SU-DHL-6 (cell line): Measurements from ENCODE around the gene TFEB.

ENCODE experiments used
- EZH2phosphoT487 ChIP-seq: fragments of 200-600 bp; sonication (generic), shearing (Covaris generic); conservative IDR thresholded peaks from 2 replicates; pipeline ENCODE4 v1.6.1; 2018; ENCODE audit warnings: mild to moderate bottlenecking, antibody characterized with exemption, low read length, moderate library complexity, mixed read lengths
- TF ChIP-seq, protein P1 (sequence below): fragments of 200-600 bp; sonication (generic); IDR thresholded peaks from one replicate; pipeline ENCODE4 v1.5.1; 2017; ENCODE audit warnings: antibody characterized with exemption, mild to moderate bottlenecking, low read length, moderate library complexity; ENCODE audit not compliant: insufficient read depth, poor library complexity, severe bottlenecking

DNA sequence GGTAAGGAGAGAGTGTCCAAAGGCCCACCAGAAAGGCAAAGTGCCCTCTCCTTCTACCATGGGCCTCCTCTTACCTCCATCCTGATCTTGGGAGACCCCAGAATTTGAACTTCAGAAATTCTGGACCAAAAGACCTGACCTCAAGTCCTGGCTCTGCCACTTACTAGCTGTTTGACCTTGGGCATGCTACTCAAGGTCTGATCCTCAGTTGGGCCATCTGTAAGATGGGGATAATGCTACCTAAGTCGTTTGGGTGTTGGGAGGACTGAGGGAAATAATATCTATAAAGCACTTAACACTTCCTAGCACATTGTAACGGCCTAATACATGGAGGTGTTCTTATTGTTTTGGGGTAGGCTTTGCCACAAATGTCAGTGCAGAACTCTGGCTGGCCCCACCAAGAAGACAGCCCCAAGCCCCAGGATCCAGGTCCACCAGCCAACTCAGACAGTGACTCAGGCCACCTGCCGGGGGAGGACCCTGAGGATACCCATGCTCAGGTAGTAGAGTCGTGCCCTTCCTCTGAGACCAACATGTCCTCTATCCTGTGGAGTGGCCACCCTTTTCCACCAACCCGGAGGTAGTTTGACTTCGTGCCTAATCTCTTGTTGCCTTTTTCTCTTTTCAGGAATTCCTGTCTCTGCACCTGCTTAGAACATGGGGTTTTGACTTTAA is 47.8 kb upstream of the TFEB start:
- TF ChIP-seq, protein P1, sequence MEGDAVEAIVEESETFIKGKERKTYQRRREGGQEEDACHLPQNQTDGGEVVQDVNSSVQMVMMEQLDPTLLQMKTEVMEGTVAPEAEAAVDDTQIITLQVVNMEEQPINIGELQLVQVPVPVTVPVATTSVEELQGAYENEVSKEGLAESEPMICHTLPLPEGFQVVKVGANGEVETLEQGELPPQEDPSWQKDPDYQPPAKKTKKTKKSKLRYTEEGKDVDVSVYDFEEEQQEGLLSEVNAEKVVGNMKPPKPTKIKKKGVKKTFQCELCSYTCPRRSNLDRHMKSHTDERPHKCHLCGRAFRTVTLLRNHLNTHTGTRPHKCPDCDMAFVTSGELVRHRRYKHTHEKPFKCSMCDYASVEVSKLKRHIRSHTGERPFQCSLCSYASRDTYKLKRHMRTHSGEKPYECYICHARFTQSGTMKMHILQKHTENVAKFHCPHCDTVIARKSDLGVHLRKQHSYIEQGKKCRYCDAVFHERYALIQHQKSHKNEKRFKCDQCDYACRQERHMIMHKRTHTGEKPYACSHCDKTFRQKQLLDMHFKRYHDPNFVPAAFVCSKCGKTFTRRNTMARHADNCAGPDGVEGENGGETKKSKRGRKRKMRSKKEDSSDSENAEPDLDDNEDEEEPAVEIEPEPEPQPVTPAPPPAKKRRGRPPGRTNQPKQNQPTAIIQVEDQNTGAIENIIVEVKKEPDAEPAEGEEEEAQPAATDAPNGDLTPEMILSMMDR = no peak
- TF ChIP-seq EZH2phosphoT487 = no peak
